GM21515 (cell line): ENCODE results near the gene ICOS.

Experiments
- ATAC-seq: cut with Tn5 transposase; IDR thresholded peaks from one replicate; pipeline ENCODE4 v1.9.1; 2021; ENCODE audit not compliant: unreplicated experiment

The ICOS gene, protein sequence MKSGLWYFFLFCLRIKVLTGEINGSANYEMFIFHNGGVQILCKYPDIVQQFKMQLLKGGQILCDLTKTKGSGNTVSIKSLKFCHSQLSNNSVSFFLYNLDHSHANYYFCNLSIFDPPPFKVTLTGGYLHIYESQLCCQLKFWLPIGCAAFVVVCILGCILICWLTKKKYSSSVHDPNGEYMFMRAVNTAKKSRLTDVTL

DNA sequence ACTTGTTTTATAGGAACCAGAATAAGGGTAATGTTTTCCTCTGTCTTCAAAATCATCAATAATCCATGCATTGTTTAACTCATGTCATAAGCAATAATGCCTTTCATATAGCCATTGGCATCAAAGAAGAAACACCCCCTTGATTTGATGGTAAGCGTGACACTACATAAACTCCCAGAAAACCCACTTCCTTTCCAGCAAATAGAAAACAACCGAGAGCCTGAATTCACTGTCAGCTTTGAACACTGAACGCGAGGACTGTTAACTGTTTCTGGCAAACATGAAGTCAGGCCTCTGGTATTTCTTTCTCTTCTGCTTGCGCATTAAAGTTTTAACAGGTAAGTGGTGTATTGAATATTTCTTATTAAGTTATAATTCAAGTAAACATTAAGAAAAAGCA, at the start of gene ICOS:
Gene ICOS (plus strand): TSS at position 229 of the 400 bp plus-strand sequence. CDS start 52 bp downstream, at position 281.
- no peak for ATAC-seq

DNA sequence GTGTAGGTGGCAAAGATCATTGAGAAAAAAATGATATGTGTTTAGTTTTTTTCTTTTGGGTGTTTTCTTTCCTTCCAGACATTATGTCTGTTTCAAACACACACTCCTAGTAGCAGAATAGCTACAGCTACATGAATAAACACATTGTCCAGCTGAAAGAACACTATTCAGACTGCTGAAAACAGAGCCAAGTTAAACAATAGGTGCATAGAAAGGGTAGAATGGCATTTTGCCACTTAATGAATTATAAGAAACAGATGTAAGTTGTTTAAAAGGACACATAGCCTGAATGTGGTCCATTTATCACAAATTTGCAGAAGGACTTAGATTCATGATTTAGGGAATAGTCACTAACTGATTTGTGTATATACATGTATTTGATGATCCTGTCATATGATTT, 48.9 kb upstream of the ICOS start:
- no peak for ATAC-seq

DNA sequence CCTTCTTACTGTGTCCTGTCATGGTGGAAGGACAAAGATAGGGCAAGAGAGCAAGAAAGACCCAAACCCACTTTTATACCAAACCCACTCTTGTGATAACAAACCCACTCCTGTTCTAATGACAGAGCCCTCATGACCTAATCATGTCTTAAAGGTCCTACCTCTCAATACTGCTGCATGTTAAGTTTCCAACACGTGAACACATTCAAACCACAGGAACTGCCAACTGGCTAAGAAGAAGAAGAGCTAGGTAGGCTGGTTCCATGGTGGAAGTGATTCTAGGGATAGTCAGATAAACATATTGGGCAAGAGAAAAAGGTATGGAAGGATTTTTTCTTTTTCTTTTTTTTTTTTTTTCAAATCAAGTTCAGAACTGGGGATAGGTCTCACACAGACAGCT, 47.0 kb upstream of the ICOS start:
- no peak for ATAC-seq

DNA sequence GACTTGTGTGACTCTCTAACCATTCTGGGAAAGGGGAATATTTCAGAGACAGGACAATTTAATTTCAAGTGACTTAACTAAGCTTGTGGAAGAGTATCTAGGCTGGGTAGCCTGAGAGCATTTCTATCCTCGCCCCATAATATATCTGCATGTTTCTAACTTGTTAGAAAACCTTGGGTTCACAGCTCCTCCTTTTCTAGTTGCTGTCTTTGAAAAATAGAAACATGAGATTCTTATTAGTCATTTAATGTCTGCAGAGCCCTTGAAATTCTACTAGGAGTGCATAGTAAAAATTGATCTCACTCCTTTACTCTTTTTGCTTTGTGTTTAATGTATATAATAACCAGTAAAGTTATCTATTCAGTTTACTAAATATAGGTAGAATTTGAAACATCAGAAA, 46.6 kb upstream of the ICOS start:
- ATAC-seq = no peak

DNA sequence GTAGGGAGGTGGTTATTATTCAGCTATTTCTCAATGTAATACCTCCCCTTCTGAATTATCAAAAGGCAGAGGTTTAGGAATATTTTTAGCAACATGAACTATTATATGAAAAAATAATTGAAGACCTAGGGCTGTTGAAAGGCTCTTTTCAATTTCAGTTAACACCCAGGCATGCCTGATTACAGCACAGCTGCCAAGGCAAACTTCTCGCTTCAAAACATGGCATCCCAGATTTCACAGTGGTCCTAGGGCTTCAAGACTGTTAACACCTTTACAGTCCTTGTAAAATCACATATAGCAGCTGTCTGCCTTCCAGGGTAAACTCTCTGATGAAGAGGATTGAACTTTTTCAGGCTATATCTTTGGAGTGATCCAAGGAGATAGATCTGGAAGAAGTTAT, 45.8 kb upstream of the ICOS start:
- no peak for ATAC-seq

DNA sequence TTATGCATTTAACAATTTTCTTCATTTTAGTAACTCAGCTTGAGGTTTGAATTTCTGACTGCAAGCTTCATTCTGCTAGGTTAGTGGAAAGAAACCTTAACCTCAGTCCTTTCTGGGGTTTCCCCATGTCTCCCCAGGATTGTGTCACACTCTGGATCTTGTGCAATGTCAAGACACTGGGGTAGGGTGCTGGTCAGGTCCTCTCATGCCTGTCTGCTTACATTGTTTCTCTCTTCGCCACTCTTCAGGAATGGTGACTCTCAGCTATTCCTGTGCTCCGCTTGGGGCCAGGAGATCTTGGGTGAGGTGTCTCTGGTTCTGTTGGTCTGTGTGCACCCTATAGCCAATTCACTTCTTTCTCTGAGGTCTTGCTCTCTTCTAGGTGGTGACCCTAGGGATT, 45.1 kb upstream of the ICOS start:
- ATAC-seq = no peak

DNA sequence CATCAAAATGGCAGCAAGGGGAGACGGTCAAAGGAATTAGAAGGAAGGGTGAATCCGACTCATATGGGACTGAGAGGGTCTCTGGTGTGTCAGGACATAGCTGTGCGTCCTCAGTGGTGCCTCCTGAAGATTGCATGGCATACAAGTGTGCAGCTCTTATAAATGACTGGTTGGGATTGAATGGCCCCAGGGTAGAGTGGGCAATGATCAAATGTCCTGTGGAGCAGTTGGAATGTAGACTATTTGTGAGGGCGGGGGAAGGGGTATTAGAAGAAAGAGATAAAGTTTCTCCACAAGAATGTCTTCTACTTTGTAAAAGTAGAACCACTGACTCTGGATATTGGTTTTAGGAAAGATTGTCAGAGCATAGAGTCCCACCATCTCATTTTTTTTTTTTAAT, 44.4 kb upstream of the ICOS start:
- ATAC-seq = no peak

DNA sequence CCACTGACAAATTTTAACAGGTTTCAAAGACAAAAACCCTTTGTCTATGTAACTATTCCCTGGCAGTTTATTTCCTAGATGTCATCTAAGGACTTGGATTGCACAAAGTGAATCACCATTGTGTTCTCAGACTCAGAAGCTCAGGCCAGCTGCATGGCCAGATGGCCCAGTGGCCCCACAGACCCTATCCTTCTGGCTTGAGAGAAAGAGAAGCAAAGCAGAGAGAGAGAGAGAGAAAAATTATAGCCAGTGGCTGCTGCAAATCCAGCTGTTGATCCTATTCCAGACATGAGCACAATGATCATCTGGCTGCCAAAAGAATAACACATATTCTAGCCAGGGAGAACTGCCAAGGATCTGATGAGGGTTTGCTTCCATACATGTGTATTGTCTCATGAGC, 43.2 kb upstream of the ICOS start:
- ATAC-seq = no peak

DNA sequence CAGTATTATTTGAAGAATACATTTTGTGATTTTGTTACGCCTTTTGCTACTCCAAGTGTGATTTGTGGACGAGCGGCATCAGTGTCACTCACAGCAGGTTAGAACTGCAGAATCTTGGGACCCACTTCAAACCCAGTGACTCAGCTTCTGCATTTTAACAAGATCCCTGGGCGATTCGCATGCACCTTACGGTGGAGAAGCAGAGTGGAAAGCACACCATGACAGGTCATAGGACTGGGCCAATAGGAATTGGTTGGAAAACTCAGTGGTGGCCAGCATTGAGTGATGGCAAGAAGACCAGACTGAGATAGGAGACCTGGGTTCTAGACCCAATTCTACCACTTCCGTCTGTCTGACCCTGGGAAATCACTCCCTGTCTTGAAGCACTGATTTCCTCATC, 42.7 kb upstream of the ICOS start:
- ATAC-seq = no peak

DNA sequence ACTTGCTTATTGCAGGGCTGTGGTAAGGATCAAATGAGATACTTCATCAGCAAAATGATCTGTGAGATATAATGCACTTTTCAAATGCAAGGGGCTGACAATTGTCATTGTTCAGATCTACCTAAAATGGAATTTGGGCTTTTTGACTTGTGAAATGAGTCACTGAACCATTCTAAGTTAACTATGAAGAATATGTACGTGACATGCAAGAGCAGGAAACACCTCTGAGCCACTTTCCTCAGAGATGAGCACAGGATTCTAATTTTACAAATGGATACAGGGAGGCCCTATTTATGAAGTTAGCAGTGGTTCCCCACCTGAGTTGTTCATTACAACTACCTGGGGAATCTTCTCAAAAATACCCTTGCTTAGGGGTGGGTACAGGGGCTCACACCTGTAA, 42.3 kb upstream of the ICOS start:
- ATAC-seq = no peak

DNA sequence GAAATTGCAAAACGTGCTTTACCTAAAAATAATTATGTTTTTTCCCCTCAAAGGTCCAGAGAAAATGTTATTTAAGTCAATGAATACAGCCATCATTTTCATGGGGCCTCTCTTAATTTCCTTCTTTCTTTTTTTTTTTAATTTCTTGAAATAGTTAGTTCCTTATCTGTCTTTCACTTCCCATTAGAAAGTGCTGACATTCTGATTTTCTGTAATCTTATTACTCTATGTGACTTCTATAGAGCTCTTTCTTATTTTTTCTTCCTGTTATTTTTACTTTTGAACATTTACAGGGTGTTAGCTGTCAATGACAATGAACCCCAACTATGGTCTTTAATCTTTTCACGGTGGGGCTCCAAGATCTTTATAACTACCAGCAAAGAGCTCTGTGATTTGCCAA, 39.0 kb upstream of the ICOS start:
- ATAC-seq = no peak

DNA sequence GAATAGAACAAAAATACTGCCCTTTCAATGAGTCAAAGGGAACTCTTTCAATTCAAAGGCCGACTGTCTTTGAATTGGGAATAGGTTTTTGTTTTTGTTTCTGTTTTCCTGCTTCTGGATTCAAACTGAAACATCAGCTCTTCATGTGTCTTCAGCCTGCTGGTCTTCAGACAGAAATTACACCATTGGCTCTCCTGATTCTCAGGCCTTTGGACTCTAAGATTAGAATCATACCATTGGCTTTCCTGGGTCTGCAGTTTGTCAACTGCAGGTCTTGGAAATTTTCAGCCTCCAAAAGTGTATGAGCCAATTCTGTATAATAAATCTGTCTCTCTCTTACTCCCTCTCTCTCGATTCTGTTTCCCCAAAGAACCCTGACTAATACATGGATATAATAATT, 37.9 kb upstream of the ICOS start:
- ATAC-seq = no peak

DNA sequence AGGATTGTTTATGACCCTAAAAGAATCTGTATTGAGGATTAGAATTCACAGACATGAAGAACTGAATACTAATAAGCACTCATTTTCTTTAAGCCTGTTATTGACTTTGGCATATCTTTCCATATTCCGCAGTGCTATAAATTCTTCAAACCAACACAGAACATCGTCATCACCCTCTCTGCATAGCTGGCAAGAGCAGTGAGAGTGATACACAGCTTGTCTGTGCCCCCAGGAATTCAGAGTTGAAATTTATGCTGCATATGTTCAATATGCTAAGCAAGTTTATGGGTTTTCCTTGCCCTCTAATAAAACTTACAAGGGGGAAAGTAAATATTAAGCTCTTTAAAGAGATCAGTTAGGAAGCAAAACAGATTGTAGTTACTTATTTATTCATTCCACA, 36.3 kb upstream of the ICOS start:
- no peak for ATAC-seq

DNA sequence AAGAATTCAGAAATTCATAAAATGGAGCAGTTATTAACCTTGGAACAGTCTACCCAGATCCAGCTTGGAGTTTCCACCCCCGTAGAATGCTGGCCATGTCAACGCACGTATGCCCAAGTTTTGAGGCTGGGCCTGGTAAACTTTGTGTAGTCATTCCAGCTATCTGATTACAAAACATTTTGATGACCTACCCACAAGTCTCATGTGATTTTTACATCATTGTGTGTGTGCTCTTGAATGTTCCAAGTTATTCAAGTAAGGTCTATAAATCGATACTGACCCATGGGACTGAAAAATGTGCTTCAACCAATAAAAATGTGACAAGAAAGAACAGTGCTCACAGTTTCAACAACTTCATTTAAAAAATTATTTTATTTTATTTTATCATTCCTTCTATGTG, 32.5 kb upstream of the ICOS start:
- no peak for ATAC-seq

DNA sequence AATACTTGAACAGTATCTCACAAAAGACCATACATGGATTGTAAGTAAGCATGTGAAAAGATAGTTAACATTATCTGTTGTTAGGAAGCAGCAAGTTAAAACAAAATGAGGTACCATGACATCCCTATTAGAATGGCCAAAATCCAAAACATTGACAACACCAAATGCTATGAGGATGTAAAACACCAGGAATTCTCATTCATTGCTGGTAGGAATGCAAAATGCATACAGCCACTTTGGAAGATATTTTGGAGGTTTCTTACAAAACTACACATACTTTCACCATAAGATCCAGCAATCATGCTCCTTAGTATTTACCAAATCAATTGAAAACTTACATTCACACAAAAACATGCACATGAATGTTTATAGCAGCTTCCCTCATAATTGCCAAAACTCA, 30.9 kb upstream of the ICOS start:
- no peak for ATAC-seq

DNA sequence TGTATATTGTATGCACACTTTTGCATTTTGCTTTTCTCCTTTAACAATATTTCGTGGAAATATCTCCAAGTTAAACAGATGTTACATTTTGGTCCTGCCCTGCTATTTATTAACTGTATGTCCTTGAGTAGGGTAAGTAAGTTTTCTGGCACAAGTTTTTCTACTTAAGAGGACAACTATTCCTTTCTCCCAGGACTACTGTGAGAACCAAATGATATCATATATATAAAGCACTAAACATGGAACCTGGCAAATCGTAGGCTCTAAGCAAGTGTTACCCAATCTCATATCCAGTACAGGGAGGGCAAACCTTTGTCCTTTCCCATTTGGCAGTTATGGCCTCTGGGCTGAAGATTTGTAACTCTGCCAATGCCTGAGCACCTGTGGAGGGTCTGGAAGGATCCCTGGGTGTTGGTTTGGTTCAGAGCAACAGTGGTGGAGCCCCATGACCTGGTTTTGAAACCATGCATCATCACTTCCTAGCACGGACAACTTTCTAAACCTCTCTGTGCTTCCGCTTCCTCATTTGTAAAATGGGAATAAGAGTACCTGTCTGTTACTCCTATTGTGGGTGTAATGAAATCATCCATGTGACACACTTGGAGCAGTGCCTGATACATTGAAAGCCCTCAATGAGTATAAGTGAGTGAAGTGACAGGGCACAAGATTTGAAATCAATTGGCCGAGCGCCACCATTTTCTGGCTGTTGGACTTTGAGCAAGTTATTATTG, 28.3 kb upstream of the ICOS start:
- ATAC-seq = no peak

DNA sequence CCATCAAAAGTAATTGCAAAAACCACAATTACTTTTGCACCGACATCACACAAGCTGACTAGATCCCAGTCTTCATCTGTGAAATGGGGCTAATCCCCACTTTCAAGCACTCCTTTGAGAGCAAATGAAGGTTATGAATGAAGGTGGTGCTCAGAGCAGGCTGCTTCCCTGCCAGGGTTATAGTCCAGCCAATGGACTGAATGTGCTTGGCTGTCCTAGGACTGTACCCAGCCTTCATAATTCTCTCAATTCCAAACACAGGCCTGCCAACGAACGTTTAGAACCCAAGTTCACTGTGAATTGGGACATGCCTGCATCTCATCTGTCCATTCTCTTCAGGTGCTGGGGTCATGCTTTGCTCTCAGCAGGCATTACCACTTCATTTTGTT, 27.8 kb upstream of the ICOS start:
- ATAC-seq = no peak

DNA sequence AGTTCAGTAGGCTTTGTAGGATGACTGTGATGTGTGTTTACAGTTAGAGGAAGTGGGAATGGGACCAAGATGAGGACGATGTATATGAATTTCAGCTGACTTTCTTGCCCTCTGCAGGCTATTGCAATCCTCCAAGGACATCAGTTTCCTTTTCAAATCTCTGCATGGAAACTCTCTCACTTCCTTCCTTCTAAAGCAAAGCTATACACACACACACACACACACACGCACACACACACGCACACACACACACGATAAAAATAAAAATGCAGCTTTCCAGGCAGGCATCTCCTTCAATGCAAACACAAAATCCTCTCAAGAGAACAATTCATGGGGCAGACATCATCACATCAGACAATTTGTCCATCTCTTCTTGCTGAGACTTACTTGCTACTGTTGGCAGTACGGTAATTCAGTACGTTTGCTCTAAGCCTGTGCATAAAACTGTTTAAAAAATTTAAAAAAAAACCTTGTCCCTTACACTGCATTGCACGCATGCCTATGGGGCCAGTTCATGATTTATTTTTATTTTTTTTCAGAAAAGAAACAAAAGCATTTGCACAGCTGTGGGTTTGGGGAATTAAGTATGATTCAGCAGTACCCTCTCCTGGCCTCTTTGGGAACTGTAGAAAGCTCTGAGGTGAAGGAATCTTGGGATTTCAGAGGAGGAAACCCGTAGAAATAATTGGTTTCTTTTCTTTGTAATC, 27.1 kb upstream of the ICOS start:
- ATAC-seq = no peak

DNA sequence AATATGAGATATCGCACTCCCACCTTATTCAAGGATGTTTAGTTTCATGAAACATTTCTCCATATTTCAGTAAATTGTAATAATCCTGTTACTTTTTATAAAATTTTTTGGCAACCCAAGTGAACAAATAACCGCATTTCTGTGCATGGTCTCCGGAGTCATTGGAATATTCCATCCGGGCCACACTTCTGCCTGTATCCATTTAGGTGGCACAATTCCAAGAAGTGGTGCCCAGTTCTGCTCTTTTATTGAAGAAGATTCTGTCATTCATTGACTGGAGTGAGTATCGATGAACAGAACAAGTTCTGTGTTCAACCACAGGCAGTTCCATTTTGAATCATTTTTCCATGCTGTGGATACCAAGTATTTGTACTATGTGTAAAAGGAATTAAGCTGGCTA, 26.6 kb upstream of the ICOS start:
- no peak for ATAC-seq

DNA sequence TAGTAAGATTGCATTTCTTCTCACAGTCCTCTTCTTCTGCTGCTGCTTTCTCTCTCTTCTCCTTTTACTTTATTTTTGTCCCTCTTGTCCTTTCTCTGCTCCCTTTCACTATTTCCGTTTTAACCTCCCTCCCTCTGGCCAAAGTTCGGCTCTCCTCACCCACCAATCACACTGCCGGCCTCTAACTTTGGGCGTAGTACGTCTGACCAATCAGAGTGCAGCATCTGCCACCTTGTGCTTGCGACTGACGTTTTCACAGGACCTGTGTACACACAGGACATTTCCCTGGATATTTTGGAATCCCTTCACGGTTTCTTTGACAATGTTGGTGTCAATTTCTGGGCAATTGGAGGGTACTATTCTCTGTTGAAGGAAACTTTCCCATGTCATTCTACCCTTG, 22.6 kb upstream of the ICOS start:
- ATAC-seq = no peak

DNA sequence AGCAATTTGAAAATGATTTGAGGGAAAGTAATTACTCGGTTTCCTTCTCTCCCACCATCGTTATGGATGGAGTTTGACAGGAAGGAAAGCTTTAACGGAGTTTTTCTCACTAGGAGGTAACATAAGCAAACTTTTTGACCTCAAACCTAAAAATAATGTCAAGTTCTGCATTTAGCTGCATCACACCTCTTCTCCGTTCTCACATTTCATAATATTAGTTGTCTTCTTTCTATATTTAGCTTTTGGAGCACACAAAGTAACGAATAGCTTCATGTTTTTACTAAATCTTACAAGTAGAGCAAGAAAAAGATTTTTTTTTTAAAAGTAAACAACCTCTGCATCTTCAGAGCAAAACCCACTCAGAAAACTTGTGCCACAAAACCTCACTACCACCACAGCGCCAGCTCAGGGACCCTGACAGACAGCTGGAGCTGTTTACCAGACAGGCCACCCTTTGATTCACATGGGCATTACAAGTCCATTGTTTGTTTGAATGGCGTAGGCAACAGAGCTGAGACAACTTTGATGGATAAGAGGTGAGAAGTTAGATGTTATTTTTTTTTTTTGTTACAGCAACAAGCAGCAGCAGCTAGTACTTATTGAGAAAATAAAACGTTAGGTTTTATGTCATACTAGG, 21.9 kb upstream of the ICOS start:
- ATAC-seq = no peak

DNA sequence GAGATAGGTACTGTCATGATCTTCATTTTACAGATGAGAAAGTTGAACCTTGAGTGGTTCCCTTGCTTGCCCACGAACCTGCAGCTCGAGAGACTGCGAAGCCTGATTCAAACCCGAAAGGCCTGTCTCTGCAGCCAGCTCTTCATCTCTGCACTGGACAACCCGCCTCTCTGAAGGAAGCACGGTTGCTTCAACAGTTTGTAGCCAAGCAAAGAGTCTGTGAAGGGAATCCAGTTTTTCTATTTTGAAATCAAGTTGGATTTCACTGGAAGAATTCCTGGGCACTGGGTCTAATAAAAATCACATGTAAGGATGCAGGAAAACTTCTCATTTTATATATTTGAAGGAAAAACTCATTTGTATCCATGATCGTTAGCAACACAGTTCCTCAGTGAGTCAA, 21.3 kb upstream of the ICOS start:
- ATAC-seq = no peak
